K562 (cell line): ENCODE data around the gene KRT24. TPM values are rescaled to one million over a fixed set of nuclear protein-coding genes. Genes with fewer than 3 reads are reported as not detected.

ENCODE experiments used
- ATAC-seq: fragments of 200-7000 bp; cut with Tn5 transposase; 3 replicates; pipeline ENCODE4 v1.9.1; 2020; ENCODE audit warnings: moderate library complexity
- BruUV-seq: library from RNA; stranded (reverse); fragments of 400-500 nt; replicated peaks from 2 replicates; lab custom pipeline; 2021; lab: Mats Ljungman, UMichigan
- CTCF ChIA-PET: fragments of 300-600 bp; formaldehyde crosslinking; extraction: SDS; loops from one replicate; lab custom pipeline; 2021; ENCODE audit warnings: low intra/inter-chr PET ratio; lab: Yijun Ruan, JAX
- POLR2A ChIA-PET: fragments of 300-600, 350-650 bp; sonication (Branson Sonifier 250); formaldehyde crosslinking; extraction: SDS; loops from one replicate; lab custom pipeline; 2021; ENCODE audit warnings: antibody characterized with exemption, inconsistent platforms; lab: Yijun Ruan, JAX
- DNase-seq, 4 experiments: peaks; one replicate each; pipeline versions ENCODE4 v3.0.0 to v3.0.0-alpha.2; 2011 to 2018; ENCODE audit warnings: low spot score in 3 of 4, mixed read lengths in 3 of 4; ENCODE audit errors: extremely low read depth in 1 of 4
- FAIRE-seq: peaks from 2 replicates; lab custom pipeline; 2011; peaks lifted over from hg19 to GRCh38; lab: Jason Lieb, UNC
- H2AFZ ChIP-seq: 2 replicates; pipeline ENCODE4 v1.6.0; 2011; ENCODE audit warnings: low read depth, low read length, control low read depth, inconsistent platforms
- H3K27ac ChIP-seq: fragments of 200-600 bp; 3 replicates; pipeline ENCODE4 v1.8.0; 2011; ENCODE audit warnings: low read depth, mild to moderate bottlenecking, control low read depth, inconsistent platforms, low read length, moderate library complexity, mixed read lengths; ENCODE audit errors: extremely low read depth
- H3K27me3 ChIP-seq, 2 experiments: fragments of 300-600 bp in 1 of 2; 2 replicates in 1 of 2; 3 replicates in 1 of 2; pipeline versions ENCODE4 v1.6.0 to v1.8.0; 2011; ENCODE audit warnings: inconsistent platforms in 2 of 2, low read length in 2 of 2, mild to moderate bottlenecking in 1 of 2, mixed read lengths in 1 of 2, moderate library complexity in 1 of 2; ENCODE audit not compliant: control insufficient read depth in 2 of 2, insufficient read depth in 2 of 2
- H3K36me3 ChIP-seq: fragments of 300-600 bp; 3 replicates; pipeline ENCODE4 v1.8.0; 2011; ENCODE audit warnings: mild to moderate bottlenecking, low read length, inconsistent platforms; ENCODE audit not compliant: control insufficient read depth, insufficient read depth
- H3K4me1 ChIP-seq, 2 experiments: fragments of 200-600 bp in 1 of 2; replicated peaks in 1 of 2; 2 replicates in 1 of 2; 3 replicates in 1 of 2; pipeline versions ENCODE4 v1.5.1 to v1.8.0; 2011; ENCODE audit warnings: inconsistent platforms in 2 of 2, low read length in 2 of 2, mild to moderate bottlenecking in 1 of 2, mixed read lengths in 1 of 2, moderate library complexity in 1 of 2; ENCODE audit not compliant: control insufficient read depth in 2 of 2, insufficient read depth in 2 of 2
- H3K4me2 ChIP-seq: 2 replicates; pipeline ENCODE4 v1.6.1; 2011; ENCODE audit warnings: low read length, control low read depth, inconsistent platforms, mixed read lengths; ENCODE audit not compliant: insufficient read depth
- H3K4me3 ChIP-seq: fragments of 200-600 bp; sonication (generic), shearing (Covaris generic); 2 replicates; pipeline ENCODE4 v1.5.1; 2016; ENCODE audit warnings: control low read depth, inconsistent platforms
- H3K79me2 ChIP-seq: fragments of 200-600 bp; 3 replicates; pipeline ENCODE4 v1.8.0; 2011; ENCODE audit warnings: low read length, inconsistent platforms; ENCODE audit not compliant: control insufficient read depth, insufficient read depth
- H3K9ac ChIP-seq, 2 experiments: 2 replicates each; pipeline versions ENCODE4 v1.6.0 to v1.6.1; 2011; ENCODE audit warnings: low read depth in 2 of 2, low read length in 2 of 2, control low read depth in 1 of 2, inconsistent platforms in 1 of 2, mild to moderate bottlenecking in 1 of 2, mixed read lengths in 1 of 2; ENCODE audit not compliant: insufficient read depth in 1 of 2
- H3K9me1 ChIP-seq: one replicate; pipeline ENCODE4 v1.6.0; 2011; ENCODE audit warnings: inconsistent platforms, mild to moderate bottlenecking, low read length, moderate library complexity; ENCODE audit not compliant: control insufficient read depth, insufficient read depth
- H3K9me3 ChIP-seq: replicated peaks from 2 replicates; pipeline ENCODE4 v1.5.1; 2011; ENCODE audit warnings: low read depth, low read length, inconsistent platforms; ENCODE audit not compliant: control insufficient read depth, insufficient read depth
- H4K20me1 ChIP-seq: replicated peaks from 2 replicates; pipeline ENCODE4 v1.6.1; 2011; ENCODE audit warnings: low read length, inconsistent platforms, mixed read lengths; ENCODE audit not compliant: control insufficient read depth, insufficient read depth
- ADNP ChIP-seq: fragments of 200-800 bp; sonication (Bioruptor generic); IDR thresholded peaks from 2 replicates; pipeline ENCODE4 v1.6.1; 2016; ENCODE audit warnings: missing genetic modification characterization, missing compliant biosample characterization
- ATF7 ChIP-seq: fragments of 450-650 bp; IDR thresholded peaks from 2 replicates; pipeline ENCODE4 v1.7.1; 2014; ENCODE audit warnings: mild to moderate bottlenecking, moderate library complexity
- BCOR ChIP-seq: fragments of 450-650 bp; IDR thresholded peaks from 2 replicates; pipeline ENCODE4 v1.6.1; 2016
- ESRRA ChIP-seq: fragments of 450-650 bp; IDR thresholded peaks from 2 replicates; pipeline ENCODE4 v1.6.1; 2014; ENCODE audit warnings: low read depth, mild to moderate bottlenecking, moderate library complexity, borderline replicate concordance
- KDM1A ChIP-seq, 2 experiments: fragments of 450-650 bp; IDR thresholded peaks; 2 replicates each; pipeline ENCODE4 v1.6.1; 2016; ENCODE audit warnings: mild to moderate bottlenecking in 2 of 2
- PTTG1 ChIP-seq: fragments of 450-650 bp; IDR thresholded peaks from 2 replicates; pipeline ENCODE4 v1.6.1; 2016; ENCODE audit warnings: low read depth, mild to moderate bottlenecking, missing genetic modification characterization, missing compliant biosample characterization
- RBM25 ChIP-seq: fragments of 200-400 bp; formaldehyde crosslinking; IDR thresholded peaks from 2 replicates; pipeline ENCODE4 v1.6.1; 2018; ENCODE audit warnings: low read length, low read depth, moderate library complexity; ENCODE audit not compliant: severe bottlenecking
- RCOR1 ChIP-seq, 2 experiments: IDR thresholded peaks; 2 replicates each; pipeline ENCODE4 v1.6.1; 2012; ENCODE audit warnings: low read depth in 2 of 2, low read length in 2 of 2, borderline replicate concordance in 1 of 2, improper control_type of control experiment in 1 of 2
- ZNF146 ChIP-seq: IDR thresholded peaks from one replicate; pipeline ENCODE4 v1.6.1; 2018; ENCODE audit warnings: missing compliant biosample characterization; ENCODE audit not compliant: unreplicated experiment
- ZNF175 ChIP-seq: fragments of 200-800 bp; sonication (Bioruptor generic); IDR thresholded peaks from 2 replicates; pipeline ENCODE4 v1.6.1; 2016; ENCODE audit warnings: low read depth, mild to moderate bottlenecking, missing genetic modification characterization, missing compliant biosample characterization
- ZNF696 ChIP-seq: fragments of 250-450 bp; sonication (Bioruptor Pico); conservative IDR thresholded peaks from 2 replicates; pipeline ENCODE4 v1.4.0; 2020; ENCODE audit warnings: mild to moderate bottlenecking, moderate library complexity
- ZNF76 ChIP-seq: fragments of 250-450 bp; sonication (Bioruptor Pico); IDR thresholded peaks from 2 replicates; pipeline ENCODE4 v1.4.0; 2020; ENCODE audit warnings: mild to moderate bottlenecking, moderate library complexity, borderline replicate concordance
- ZNF79 ChIP-seq: fragments of 250-450 bp; sonication (Bioruptor Pico); IDR thresholded peaks from 2 replicates; pipeline ENCODE4 v1.4.0; 2020; ENCODE audit warnings: low read depth, mild to moderate bottlenecking, moderate library complexity
- ZSCAN29 ChIP-seq: fragments of 450-650 bp; IDR thresholded peaks from 2 replicates; pipeline ENCODE4 v1.6.1; 2017
- in situ Hi-C: fragments of 300-500 bp; cut with MboI; formaldehyde crosslinking; loops from 4 replicates; pipeline ENCODE4 v1.15.0; 2018; ENCODE audit warnings: inconsistent platforms, mixed read lengths
- intact Hi-C: fragments of 100-400 bp; cut with micrococcal nuclease; formaldehyde crosslinking; loops from 2 replicates; pipeline ENCODE4 v1.14.2; 2022
- polyA plus RNA-seq, 8 experiments: library from polyadenylated mRNA; depleted of rRNA in 4 of 8; stranded (reverse) in 5 of 8; unstranded in 3 of 8; fragments of >200 nt; fragmentation: Nextera tagmentation in 2 of 8; fragmentation: Illumina TruSeq in 1 of 8; extraction: Ambion mirVana in 2 of 8; extraction: Trizol in 1 of 8; gene quantifications; 2 replicates each; pipeline versions ENCODE4 v1.2.1 to v1.2.3, GENCODE V29; 2011 to 2014; ENCODE audit warnings: inconsistent platforms in 1 of 8, missing spikeins in 1 of 8
- total RNA-seq, 7 experiments: library from RNA; depleted of rRNA in 6 of 7; stranded (reverse); fragments of >200 nt in 6 of 7; fragmentation: Illumina TruSeq in 2 of 7; extraction: Trizol in 2 of 7; gene quantifications; 2 replicates each; pipeline versions ENCODE4 v1.2.1 to v1.2.3, GENCODE V29; 2011 to 2021; ENCODE audit warnings: low replicate concordance in 1 of 7
- TF ChIP-seq, protein P1 (sequence below): fragments of 450-650 bp; formaldehyde crosslinking; IDR thresholded peaks from 2 replicates; pipeline ENCODE4 v1.4.0; 2020; ENCODE audit warnings: mild to moderate bottlenecking, moderate library complexity

KRT24 gene
- total and polyA plus RNA-seq, 9 of the 15 experiments (the other 6 are each of a cell fraction or from before 2014, with no cell fraction given): not detected

DNA sequence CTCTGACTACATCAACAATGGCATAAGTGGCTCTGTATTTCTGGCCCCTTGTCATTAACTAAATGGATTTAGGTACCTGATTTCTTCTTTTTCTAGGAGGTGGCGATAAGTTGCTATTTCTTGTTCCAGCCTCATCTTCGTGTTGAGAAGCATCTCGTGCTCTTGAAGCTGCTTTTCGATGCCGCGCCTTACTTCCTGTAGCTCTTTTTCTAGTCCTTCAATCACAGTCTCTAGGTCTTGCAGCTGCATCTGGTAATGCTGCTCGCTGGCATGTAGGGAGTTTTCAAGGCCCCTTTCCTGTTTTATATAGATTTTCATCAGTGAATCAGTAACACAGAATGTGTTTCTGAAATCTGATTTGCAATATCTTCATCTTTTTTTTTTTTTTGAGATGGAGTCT lies 43.6 kb downstream of the KRT24 start (continued):
- TF ChIP-seq ZNF696 (CRISPR knock-in tag) (no peak), RCOR1 (IDR thresholded peaks at IDR 0.05; ENCODE audit: borderline replicate concordance in 1 of 2, low read depth in 2 of 2, low read length in 2 of 2) (no peak), ZNF146 (CRISPR knock-in tag) (no peak)
- TF ChIP-seq, protein P1, sequence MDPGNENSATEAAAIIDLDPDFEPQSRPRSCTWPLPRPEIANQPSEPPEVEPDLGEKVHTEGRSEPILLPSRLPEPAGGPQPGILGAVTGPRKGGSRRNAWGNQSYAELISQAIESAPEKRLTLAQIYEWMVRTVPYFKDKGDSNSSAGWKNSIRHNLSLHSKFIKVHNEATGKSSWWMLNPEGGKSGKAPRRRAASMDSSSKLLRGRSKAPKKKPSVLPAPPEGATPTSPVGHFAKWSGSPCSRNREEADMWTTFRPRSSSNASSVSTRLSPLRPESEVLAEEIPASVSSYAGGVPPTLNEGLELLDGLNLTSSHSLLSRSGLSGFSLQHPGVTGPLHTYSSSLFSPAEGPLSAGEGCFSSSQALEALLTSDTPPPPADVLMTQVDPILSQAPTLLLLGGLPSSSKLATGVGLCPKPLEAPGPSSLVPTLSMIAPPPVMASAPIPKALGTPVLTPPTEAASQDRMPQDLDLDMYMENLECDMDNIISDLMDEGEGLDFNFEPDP (CRISPR knock-in tag): no peak
- TF ChIP-seq, all 486 proteins: peak for 0

- ChIA-PET CTCF (no interaction called here), POLR2A (no interaction called here)
- H3K9me3 ChIP-seq: no peaks in the 10 kb centered on the region
- H2AFZ ChIP-seq: no peak overlapping the region
- no peaks in the 10 kb centered on the region for H3K9me1 ChIP-seq
- no peak for DNase-seq
- no peaks in the 10 kb centered on the region for H3K79me2 ChIP-seq
- intact Hi-C loops (no loop called here), in situ Hi-C loops (no loop called here)
- TF ChIP-seq KDM1A (IDR thresholded peaks at IDR 0.05) (peak; percentile 35 to 67; a peak in 2 of 4 replicates), ZSCAN29 (no peak), ZNF175 (no peak), PTTG1 (no peak), ESRRA (peak; percentile 95), RBM25 (peak; percentile 91), ZNF79 (no peak), ADNP (tag) (peak; percentile 89), RCOR1 (IDR thresholded peaks at IDR 0.05; ENCODE audit: borderline replicate concordance in 1 of 2, low read depth in 2 of 2, low read length in 2 of 2) (peak in 1 of 2 experiments; percentile 53; a peak in 2 of 4 replicates), ATF7 (no peak), ZNF76 (CRISPR knock-in tag) (no peak), BCOR (peak; percentile 85)
- no peaks in the 10 kb centered on the region for H3K36me3 ChIP-seq
- no peak overlapping the region for H3K4me2 ChIP-seq
- no peaks in the 10 kb centered on the region for H3K4me1 ChIP-seq
- no peaks in the 10 kb centered on the region for H4K20me1 ChIP-seq
- H3K27ac ChIP-seq: no peak overlapping the region
- no TSS peak for BruUV-seq
- FAIRE-seq: no peak
- H3K27me3 ChIP-seq: peaks cover 4 to 9% of the 10 kb centered on the region in 2 experiments; a peak in 3 of 5 replicates
- no peak overlapping the region for H3K4me3 ChIP-seq
- H3K9ac ChIP-seq: no peak overlapping the region
- no peak for ATAC-seq
These were observed 45.2 kb downstream of the KRT24 start for GRCh38 chr17:40658396-40658795.
